ENCODE data around the gene CTBP1.

- TF ChIP-seq CTCF (conservative IDR thresholded peaks at IDR 0.05) = no peak
- TF ChIP-seq ZFX (IDR thresholded peaks at IDR 0.05) = no peak
Measured at GRCh38 chr4:1250921-1251772, 2.2 kb upstream of the CTBP1 start.
